Endothelial cell of umbilical vein (primary cell): ENCODE data around the gene LRRC42. TPM values are rescaled to one million over a fixed set of nuclear protein-coding genes. Genes with fewer than 3 reads are reported as not detected.

ENCODE experiments used
- BruUV-seq: library from RNA; stranded (reverse); fragments of 400-500 nt; replicated peaks from 2 replicates; lab custom pipeline; 2021; lab: Mats Ljungman, UMichigan
- CTCF ChIA-PET: fragments of 300-600, 350-600 bp; sonication (Branson Sonifier 250); formaldehyde crosslinking; loops from one replicate; lab custom pipeline; 2021; ENCODE audit warnings: antibody characterized with exemption, inconsistent platforms; lab: Charles Lee
- POLR2A ChIA-PET: fragments of 300-600, 350-600 bp; sonication (Branson Sonifier 250); formaldehyde crosslinking; loops from one replicate; lab custom pipeline; 2021; ENCODE audit warnings: antibody characterized with exemption, inconsistent platforms; lab: Charles Lee
- DNase-seq: peaks from one replicate; pipeline ENCODE4 v3.0.0-alpha.2; 2011; ENCODE audit warnings: low read depth, low spot score
- FAIRE-seq: peaks from 2 replicates; lab custom pipeline; 2011; peaks lifted over from hg19 to GRCh38; lab: Jason Lieb, UNC
- H2AFZ ChIP-seq: 2 replicates; pipeline ENCODE4 v1.6.0; 2012; ENCODE audit warnings: low read depth, low read length, control low read depth, inconsistent platforms
- H3K27ac ChIP-seq: 2 replicates; pipeline ENCODE4 v1.5.1; 2011; ENCODE audit warnings: low read depth, mild to moderate bottlenecking, control low read depth, low read length, moderate library complexity; ENCODE audit not compliant: insufficient read depth
- H3K27me3 ChIP-seq, 2 experiments: 2 replicates each; pipeline versions ENCODE4 v1.6.0 to v1.6.1; 2011; ENCODE audit warnings: low read length in 2 of 2, mixed read lengths in 1 of 2; ENCODE audit not compliant: control insufficient read depth in 2 of 2, insufficient read depth in 2 of 2
- H3K36me3 ChIP-seq, 2 experiments: 2 replicates in 1 of 2; 3 replicates in 1 of 2; pipeline ENCODE4 v1.5.1; 2011; ENCODE audit warnings: low read length in 2 of 2, mild to moderate bottlenecking in 1 of 2, moderate library complexity in 1 of 2; ENCODE audit not compliant: control insufficient read depth in 2 of 2, insufficient read depth in 2 of 2; ENCODE audit errors: extremely low read depth in 1 of 2
- H3K4me1 ChIP-seq: 3 replicates; pipeline ENCODE4 v1.5.1; 2011; ENCODE audit warnings: mild to moderate bottlenecking, low read length; ENCODE audit not compliant: control insufficient read depth, insufficient read depth; ENCODE audit errors: extremely low read depth
- H3K4me2 ChIP-seq: 2 replicates; pipeline ENCODE4 v1.6.1; 2011; ENCODE audit warnings: low read length, control low read depth, mixed read lengths; ENCODE audit not compliant: insufficient read depth
- H3K4me3 ChIP-seq, 3 experiments: fragments of 200-600 bp in 1 of 3; sonication (generic), shearing (Covaris generic) in 1 of 3; replicated peaks in 1 of 3; 2 replicates each; pipeline ENCODE4 v1.5.1; 2011 to 2016; ENCODE audit warnings: control low read depth in 3 of 3, low read length in 3 of 3, mild to moderate bottlenecking in 2 of 3, inconsistent platforms in 1 of 3, low read depth in 1 of 3, moderate library complexity in 1 of 3; ENCODE audit not compliant: insufficient read depth in 1 of 3
- H3K79me2 ChIP-seq: 2 replicates; pipeline ENCODE4 v1.6.0; 2012; ENCODE audit warnings: low read length, inconsistent platforms; ENCODE audit not compliant: control insufficient read depth, insufficient read depth
- H3K9ac ChIP-seq: replicated peaks from 2 replicates; pipeline ENCODE3; 2011; ENCODE audit warnings: low read length, control low read depth; ENCODE audit not compliant: insufficient read depth; ENCODE audit errors: extremely low read depth
- H3K9me1 ChIP-seq: replicated peaks from 3 replicates; pipeline ENCODE4 v1.6.0; 2011; ENCODE audit warnings: mild to moderate bottlenecking, low read length; ENCODE audit not compliant: control insufficient read depth, insufficient read depth; ENCODE audit errors: extremely low read depth
- H3K9me3 ChIP-seq: replicated peaks from 2 replicates; pipeline ENCODE4 v1.5.1; 2012; ENCODE audit warnings: low read length, inconsistent platforms; ENCODE audit not compliant: control insufficient read depth, insufficient read depth
- H4K20me1 ChIP-seq: replicated peaks from 2 replicates; pipeline ENCODE3; 2011; ENCODE audit warnings: mild to moderate bottlenecking, low read length; ENCODE audit not compliant: control insufficient read depth, insufficient read depth; ENCODE audit errors: extremely low read depth
- EZH2 ChIP-seq: IDR thresholded peaks from 2 replicates; pipeline ENCODE4 v1.6.1; 2012; ENCODE audit warnings: borderline replicate concordance, low read depth, mild to moderate bottlenecking, moderate library complexity, low read length, inconsistent platforms; ENCODE audit not compliant: severe bottlenecking
- FOS ChIP-seq: IDR thresholded peaks from 2 replicates; pipeline ENCODE4 v1.6.1; 2011; ENCODE audit warnings: mild to moderate bottlenecking, low read length, moderate library complexity, borderline replicate concordance; ENCODE audit not compliant: insufficient read depth
- GATA2 ChIP-seq: IDR thresholded peaks from 2 replicates; pipeline ENCODE4 v1.7.0; 2011; ENCODE audit warnings: low read depth, mild to moderate bottlenecking, moderate library complexity, mixed read lengths, low read length; ENCODE audit not compliant: insufficient read length, insufficient read depth
- JUN ChIP-seq: IDR thresholded peaks from 2 replicates; pipeline ENCODE4 v1.6.1; 2011; ENCODE audit warnings: borderline replicate concordance, low read depth; ENCODE audit not compliant: insufficient read length, insufficient read depth
- MAX ChIP-seq: IDR thresholded peaks from 2 replicates; pipeline ENCODE4 v1.6.1; 2011; ENCODE audit not compliant: insufficient read depth, insufficient read length
- MYC ChIP-seq: IDR thresholded peaks from one replicate; pipeline ENCODE4 v1.6.1; 2011; ENCODE audit warnings: mild to moderate bottlenecking, low read depth, low read length
- POLR2A ChIP-seq: IDR thresholded peaks from 2 replicates; pipeline ENCODE4 v1.6.1; 2012; ENCODE audit warnings: low read depth, mild to moderate bottlenecking, control low read depth, low read length
- POLR2AphosphoS5 ChIP-seq: IDR thresholded peaks from 2 replicates; pipeline ENCODE4 v1.6.1; 2012; ENCODE audit warnings: low read depth, mild to moderate bottlenecking, control low read depth, low read length, moderate library complexity; ENCODE audit not compliant: insufficient read depth
- dilution Hi-C: fragments of 300-500 bp; cut with MboI; formaldehyde crosslinking; loops from one replicate; pipeline ENCODE4 v1.15.0; 2019; ENCODE audit warnings: low sequenced_read_pairs; ENCODE audit not compliant: extremely low pct_ligation_motif_present
- intact Hi-C: fragments of 100-400 bp; cut with micrococcal nuclease; formaldehyde crosslinking; loops from one replicate; pipeline ENCODE4 v1.10.0; 2022
- polyA plus RNA-seq, 4 experiments: library from polyadenylated mRNA; depleted of rRNA in 3 of 4; stranded (reverse) in 3 of 4; unstranded in 1 of 4; fragments of >200 nt; gene quantifications; 2 replicates each; pipeline versions ENCODE4 v1.2.1 to v1.2.3, GENCODE V29; 2011 to 2012; ENCODE audit warnings: missing spikeins in 1 of 4
- total RNA-seq: library from RNA; stranded (reverse); gene quantifications from 2 replicates; pipeline ENCODE4 v1.2.3, GENCODE V29; 2021
- TF ChIP-seq, protein P1 (sequence below), 2 donors: IDR thresholded peaks; 1 replicate in 1 of 2; 2 replicates in 1 of 2; pipeline ENCODE4 v1.5.1; 2011; ENCODE audit warnings: low read length in 2 of 2, mild to moderate bottlenecking in 2 of 2, moderate library complexity in 2 of 2, control low read depth in 1 of 2, inconsistent platforms in 1 of 2, low read depth in 1 of 2; ENCODE audit not compliant: insufficient read depth in 1 of 2; ENCODE audit errors: extremely low read depth in 1 of 2

Gene LRRC42
- total and polyA plus RNA-seq, 2 donors (not counting 3 experiments of a cell fraction or from before 2014, with no cell fraction given): 25.3 to 26.1 TPM

GRCh38 chr1:54016343-54017282, 70.5 kb downstream of the LRRC42 start:
- H3K36me3 ChIP-seq: no peaks in the 10 kb centered on the region
- no peak for TF ChIP-seq FOS
- TF ChIP-seq MYC: no peak
- no peak for TF ChIP-seq POLR2AphosphoS5
- TF ChIP-seq, protein P1, sequence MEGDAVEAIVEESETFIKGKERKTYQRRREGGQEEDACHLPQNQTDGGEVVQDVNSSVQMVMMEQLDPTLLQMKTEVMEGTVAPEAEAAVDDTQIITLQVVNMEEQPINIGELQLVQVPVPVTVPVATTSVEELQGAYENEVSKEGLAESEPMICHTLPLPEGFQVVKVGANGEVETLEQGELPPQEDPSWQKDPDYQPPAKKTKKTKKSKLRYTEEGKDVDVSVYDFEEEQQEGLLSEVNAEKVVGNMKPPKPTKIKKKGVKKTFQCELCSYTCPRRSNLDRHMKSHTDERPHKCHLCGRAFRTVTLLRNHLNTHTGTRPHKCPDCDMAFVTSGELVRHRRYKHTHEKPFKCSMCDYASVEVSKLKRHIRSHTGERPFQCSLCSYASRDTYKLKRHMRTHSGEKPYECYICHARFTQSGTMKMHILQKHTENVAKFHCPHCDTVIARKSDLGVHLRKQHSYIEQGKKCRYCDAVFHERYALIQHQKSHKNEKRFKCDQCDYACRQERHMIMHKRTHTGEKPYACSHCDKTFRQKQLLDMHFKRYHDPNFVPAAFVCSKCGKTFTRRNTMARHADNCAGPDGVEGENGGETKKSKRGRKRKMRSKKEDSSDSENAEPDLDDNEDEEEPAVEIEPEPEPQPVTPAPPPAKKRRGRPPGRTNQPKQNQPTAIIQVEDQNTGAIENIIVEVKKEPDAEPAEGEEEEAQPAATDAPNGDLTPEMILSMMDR (IDR thresholded peaks at IDR 0.05; ENCODE audit: extremely low read depth in 1 of 2, insufficient read depth in 1 of 2, low read depth in 1 of 2, low read length in 2 of 2): no peak
- TF ChIP-seq POLR2A: no peak
- no peak for TF ChIP-seq GATA2
- TF ChIP-seq MAX: no peak
- no peak for TF ChIP-seq EZH2
- TF ChIP-seq JUN: no peak
- no peak overlapping the region for H2AFZ ChIP-seq
- H3K27ac ChIP-seq: no peak overlapping the region
- FAIRE-seq: no peak
- dilution Hi-C loops: no loop called here
- H3K27me3 ChIP-seq: peaks cover 0 to 8% of the 10 kb centered on the region in 2 experiments
- intact Hi-C loops: no loop called here
- POLR2A ChIA-PET: no interaction called here
- no peak overlapping the region for H3K4me3 ChIP-seq
- no peaks in the 10 kb centered on the region for H3K79me2 ChIP-seq
- no peaks in the 10 kb centered on the region for H3K4me1 ChIP-seq
- H3K9me3 ChIP-seq: no peaks in the 10 kb centered on the region
- H4K20me1 ChIP-seq: no peaks in the 10 kb centered on the region
- H3K9me1 ChIP-seq: no peaks in the 10 kb centered on the region
- H3K4me2 ChIP-seq: no peak overlapping the region
- CTCF ChIA-PET: interaction anchor here (0.9 to 1.0 kb wide), 2 partner anchors 24 to 156 kb away, joined by 3 to 4 read pairs; no protein-coding TSS in a partner anchor
- no TSS peak for BruUV-seq
- no peak overlapping the region for H3K9ac ChIP-seq
- DNase-seq: no peak

Other genes starting within 250 kb of the LRRC42 start
- gene GLIS1, start 207.2 kb upstream of the LRRC42 start, total RNA-seq: not detected in 2 replicates
- 0.03 TPM in 1 of 2 replicates, not detected in the other for gene GLIS1, start 207.2 kb upstream of the LRRC42 start, polyA plus RNA-seq
- 29.2 and 30.2 TPM in 2 replicates for gene NDC1, start 108.1 kb upstream of the LRRC42 start, total RNA-seq
- gene NDC1, start 108.1 kb upstream of the LRRC42 start, polyA plus RNA-seq: 21.9 and 23.2 TPM in 2 replicates
- 14.8 TPM in 2 replicates for gene YIPF1, start 56.6 kb upstream of the LRRC42 start, total RNA-seq
- gene YIPF1, start 56.6 kb upstream of the LRRC42 start, polyA plus RNA-seq: 26.2 and 28.1 TPM in 2 replicates
- gene DIO1, start 52.2 kb upstream of the LRRC42 start, total RNA-seq: not detected in 2 replicates
- gene DIO1, start 52.2 kb upstream of the LRRC42 start, polyA plus RNA-seq: not detected in 2 replicates
- 31.4 and 34.0 TPM in 2 replicates for gene IFT25, start 651 bp upstream of the LRRC42 start, total RNA-seq
- gene IFT25, start 651 bp upstream of the LRRC42 start, polyA plus RNA-seq: 8.4 and 13.0 TPM in 2 replicates
- gene LDLRAD1, start 71.8 kb downstream of the LRRC42 start, total RNA-seq: not detected in 2 replicates
- not detected in 2 replicates for gene LDLRAD1, start 71.8 kb downstream of the LRRC42 start, polyA plus RNA-seq
- 196 and 198 TPM in 2 replicates for gene TMEM59, start 106.9 kb downstream of the LRRC42 start, total RNA-seq
- gene TMEM59, start 106.9 kb downstream of the LRRC42 start, polyA plus RNA-seq: 189 and 281 TPM in 2 replicates
- gene TCEANC2, start 107.3 kb downstream of the LRRC42 start, total RNA-seq: 5.1 and 6.1 TPM in 2 replicates
- 2.8 and 3.2 TPM in 2 replicates for gene TCEANC2, start 107.3 kb downstream of the LRRC42 start, polyA plus RNA-seq
- 0.12 TPM in 1 of 2 replicates, not detected in the other for gene CDCP2, start 206.7 kb downstream of the LRRC42 start, total RNA-seq
- 0.10 TPM in 1 of 2 replicates, not detected in the other for gene CDCP2, start 206.7 kb downstream of the LRRC42 start, polyA plus RNA-seq